HCT116 (cell line): ENCODE results near the gene RABGEF1. TPM values are rescaled to one million over a fixed set of nuclear protein-coding genes. Genes with fewer than 3 reads are reported as not detected.

Source experiments
- ATAC-seq: fragments of 200-7000 bp; cut with Tn5 transposase; 2 replicates; pipeline ENCODE4 v1.9.1; 2020; ENCODE audit warnings: mild to moderate bottlenecking, moderate library complexity
- BruUV-seq: library from RNA; stranded (reverse); fragments of 400-500 nt; replicated peaks from 2 replicates; lab custom pipeline; 2021; lab: Mats Ljungman, UMichigan
- CTCF ChIA-PET: fragments of 300-600 bp; sonication (Branson Sonifier 250); formaldehyde crosslinking; loops from one replicate; lab custom pipeline; 2021; ENCODE audit warnings: antibody characterized with exemption; lab: Charles Lee
- POLR2A ChIA-PET: fragments of 300-600, 350-600 bp; sonication (Branson Sonifier 250); formaldehyde crosslinking; loops from one replicate; lab custom pipeline; 2021; ENCODE audit warnings: antibody characterized with exemption; lab: Charles Lee
- RAD21 ChIA-PET, 2 experiments: fragments of 300-600 bp; sonication (Branson Sonifier 250); formaldehyde crosslinking; loops; one replicate each; lab custom pipeline; 2023; ENCODE audit warnings: low total read pairs in 2 of 2; ENCODE audit not compliant: uncharacterized antibody in 2 of 2, unreplicated experiment in 2 of 2, low non-redundant PET in 1 of 2; lab: Charles Lee
- DNase-seq: peaks from one replicate; pipeline ENCODE4 v3.0.0-alpha.2; 2010; ENCODE audit warnings: low read depth, low spot score
- H2AFZ ChIP-seq: fragments of 200-600 bp; shearing (Covaris generic), sonication (generic); 2 replicates; pipeline ENCODE4 v1.6.1; 2017; ENCODE audit warnings: low read depth, mixed run types, mixed read lengths, antibody characterized with exemption, low read length; ENCODE audit not compliant: poor library complexity, severe bottlenecking
- H3K27ac ChIP-seq: 2 replicates; pipeline ENCODE4 v1.5.1; 2012; ENCODE audit warnings: low read depth, low read length
- H3K27me3 ChIP-seq: fragments of 200-600 bp; sonication (generic); 2 replicates; pipeline ENCODE4 v1.6.1; 2016; ENCODE audit warnings: mixed run types, low read length, mixed read lengths; ENCODE audit not compliant: insufficient read depth
- H3K36me3 ChIP-seq, 2 experiments: fragments of 200-500 bp in 1 of 2; fragments of 200-600 bp in 1 of 2; sonication (Bioruptor generic) in 1 of 2; sonication (generic) in 1 of 2; 2 replicates each; pipeline versions ENCODE4 v1.5.1 to v1.6.1; 2014 to 2016; ENCODE audit warnings: low read length in 2 of 2, inconsistent platforms in 1 of 2, mixed read lengths in 1 of 2, mixed run types in 1 of 2; ENCODE audit not compliant: insufficient read depth in 2 of 2, control insufficient read depth in 1 of 2
- H3K4me1 ChIP-seq, 2 experiments: fragments of 200-600 bp in 1 of 2; sonication (generic) in 1 of 2; 2 replicates each; pipeline versions ENCODE4 v1.5.1 to v1.6.1; 2012 to 2017; ENCODE audit warnings: low read length in 2 of 2, inconsistent platforms in 1 of 2, mild to moderate bottlenecking in 1 of 2, mixed read lengths in 1 of 2, mixed run types in 1 of 2, moderate library complexity in 1 of 2; ENCODE audit not compliant: insufficient read depth in 2 of 2, control insufficient read depth in 1 of 2
- H3K4me2 ChIP-seq: fragments of 200-600 bp; sonication (generic); 2 replicates; pipeline ENCODE4 v1.6.1; 2017; ENCODE audit warnings: mixed run types, low read length, mixed read lengths
- H3K4me3 ChIP-seq, 2 experiments: fragments of 200-600 bp in 1 of 2; sonication (generic) in 1 of 2; replicated peaks in 1 of 2; 2 replicates each; pipeline ENCODE4 v1.5.1; 2011 to 2016; ENCODE audit warnings: low read length in 2 of 2, control low read depth in 1 of 2, low read depth in 1 of 2, mild to moderate bottlenecking in 1 of 2, mixed read lengths in 1 of 2, mixed run types in 1 of 2
- H3K79me2 ChIP-seq: fragments of 200-600 bp; sonication (generic); 2 replicates; pipeline ENCODE4 v1.6.1; 2017; ENCODE audit warnings: mild to moderate bottlenecking, mixed run types, low read length, moderate library complexity, mixed read lengths; ENCODE audit not compliant: insufficient read depth
- H3K9ac ChIP-seq: fragments of 200-600 bp; sonication (generic); 2 replicates; pipeline ENCODE4 v1.6.1; 2016; ENCODE audit warnings: low read length, mixed read lengths
- H3K9me2 ChIP-seq: fragments of 200-600 bp; sonication (generic), shearing (Covaris generic); 2 replicates; pipeline ENCODE4 v1.6.1; 2017; ENCODE audit warnings: mixed run types, mild to moderate bottlenecking, moderate library complexity; ENCODE audit not compliant: insufficient read depth
- H3K9me3 ChIP-seq, 2 experiments: fragments of 200-500 bp in 1 of 2; fragments of 200-600 bp in 1 of 2; sonication (Bioruptor generic) in 1 of 2; sonication (generic) in 1 of 2; 2 replicates each; pipeline ENCODE4 v1.6.1; 2014 to 2017; ENCODE audit warnings: low read length in 2 of 2, mixed read lengths in 2 of 2, inconsistent platforms in 1 of 2, low read depth in 1 of 2, mild to moderate bottlenecking in 1 of 2, mixed run types in 1 of 2, moderate library complexity in 1 of 2; ENCODE audit not compliant: control insufficient read depth in 1 of 2, insufficient read depth in 1 of 2
- H4K20me1 ChIP-seq: fragments of 200-600 bp; sonication (generic), shearing (Covaris generic); 2 replicates; pipeline ENCODE4 v1.6.1; 2017; ENCODE audit warnings: mixed run types, mild to moderate bottlenecking, moderate library complexity; ENCODE audit not compliant: insufficient read depth
- POLR2AphosphoS5 ChIP-seq: IDR thresholded peaks from 2 replicates; pipeline ENCODE4 v1.6.1; 2011; ENCODE audit warnings: mild to moderate bottlenecking, low read depth, low read length, moderate library complexity
- RAD21 ChIP-seq: IDR thresholded peaks from 2 replicates; pipeline ENCODE4 v1.6.1; 2012; ENCODE audit warnings: low read depth, mild to moderate bottlenecking
- SRF ChIP-seq: IDR thresholded peaks from 2 replicates; pipeline ENCODE4 v1.6.1; 2012; ENCODE audit warnings: low read depth
- ZFX ChIP-seq: fragments of 450-650 bp; IDR thresholded peaks from 2 replicates; pipeline ENCODE4 v1.6.1; 2017
- intact Hi-C: fragments of 100-400 bp; cut with micrococcal nuclease; formaldehyde crosslinking; loops from 2 replicates; pipeline ENCODE4 v1.10.0; 2022
- total RNA-seq: library from RNA; stranded (reverse); gene quantifications from one replicate; pipeline ENCODE4 v1.2.1, GENCODE V29; 2021; ENCODE audit not compliant: unreplicated experiment

Gene RABGEF1
- total RNA-seq, 1 experiment from 2014 or later, result 22.9 TPM

DNA sequence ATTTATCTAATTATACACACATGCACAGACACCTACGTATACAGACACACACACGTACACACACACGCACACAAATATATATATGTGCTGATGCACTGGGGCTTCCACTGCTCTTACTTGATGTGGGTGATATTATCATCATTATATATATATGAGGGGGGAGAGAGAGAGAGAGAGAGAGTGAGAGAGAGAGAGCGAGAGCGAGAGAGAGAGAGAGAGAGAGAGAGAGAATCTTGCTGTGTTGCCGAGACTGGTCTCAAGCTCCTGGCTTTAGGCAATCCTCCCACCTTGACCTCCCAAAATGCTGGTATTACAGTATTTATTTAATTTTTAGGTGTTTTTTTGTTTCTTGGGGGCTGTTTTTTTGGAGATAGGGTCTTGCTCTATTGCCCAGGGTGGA is 3.6 kb upstream of the RABGEF1 start:
- Histone ChIP-seq H3K79me2 (peaks cover 25% of the 10 kb centered on the region), H3K4me2 (no peak overlapping the region), H3K36me3 (no peaks in the 10 kb centered on the region), H3K9ac (no peak overlapping the region), H4K20me1 (no peaks in the 10 kb centered on the region)
- intact Hi-C loops, result no loop called here
- no TSS peak for BruUV-seq
- ATAC-seq, result no peak
- TF ChIP-seq RAD21, result no peak
- TF ChIP-seq, all 23 proteins: peak for 0
- DNase-seq, result no peak
- H3K27ac ChIP-seq, result no peak overlapping the region
- H2AFZ ChIP-seq, result no peak overlapping the region
- CTCF ChIA-PET, result no interaction called here
- peaks cover 0 to 7% of the 10 kb centered on the region in 2 experiments; a peak in 2 of 4 replicates for H3K4me1 ChIP-seq
- H3K9me3 ChIP-seq, result no peaks in the 10 kb centered on the region
- POLR2A ChIA-PET, result no interaction called here
- H3K27me3 ChIP-seq, result no peaks in the 10 kb centered on the region
- RAD21 ChIA-PET, result no interaction called here
- no peak overlapping the region for H3K4me3 ChIP-seq
- no peaks in the 10 kb centered on the region for H3K9me2 ChIP-seq

DNA sequence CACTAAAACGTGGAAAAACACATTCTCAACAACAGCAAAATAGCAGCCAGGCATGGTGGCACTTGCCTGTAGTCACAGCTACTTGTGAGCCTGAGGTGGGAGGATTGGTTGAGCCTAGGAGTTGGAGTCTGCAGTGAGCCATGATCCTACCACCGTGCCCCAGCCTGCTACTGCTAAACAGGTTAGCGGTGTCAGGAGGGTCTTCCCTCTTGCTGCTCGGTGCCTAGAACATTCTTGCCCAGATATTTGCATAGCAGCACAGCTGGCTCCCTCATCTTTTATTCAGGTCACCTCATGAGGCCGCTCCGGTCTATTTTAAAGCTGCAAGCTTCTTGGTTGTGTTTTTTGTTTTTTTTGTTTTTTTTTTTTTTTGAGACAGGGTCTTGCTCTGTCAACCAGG is 2.9 kb upstream of the RABGEF1 start:
- BruUV-seq, result no TSS peak
- Histone ChIP-seq H3K4me2 (no peak overlapping the region), H2AFZ (no peak overlapping the region)
- intact Hi-C loops, result no loop called here
- DNase-seq, result no peak
- POLR2A ChIA-PET, result no interaction called here
- TF ChIP-seq ZFX, result no peak
- no peak for TF ChIP-seq SRF
- TF ChIP-seq POLR2AphosphoS5, result no peak
- TF ChIP-seq, all 23 proteins: peak for 0
- peaks cover 0 to 13% of the 10 kb centered on the region in 2 experiments; a peak in 2 of 4 replicates for H3K4me1 ChIP-seq
- peaks cover 32% of the 10 kb centered on the region for H3K79me2 ChIP-seq
- ATAC-seq, result no peak
- no peak overlapping the region for H3K9ac ChIP-seq
- H4K20me1 ChIP-seq, result no peaks in the 10 kb centered on the region
- H3K27ac ChIP-seq, result no peak overlapping the region
- no peaks in the 10 kb centered on the region for H3K27me3 ChIP-seq
- no peaks in the 10 kb centered on the region for H3K9me3 ChIP-seq
- H3K36me3 ChIP-seq, result no peaks in the 10 kb centered on the region
- RAD21 ChIA-PET, result no interaction called here
- no peaks in the 10 kb centered on the region for H3K9me2 ChIP-seq
- CTCF ChIA-PET, result no interaction called here
- no peak overlapping the region for H3K4me3 ChIP-seq
